Cardiac muscle cell (in vitro differentiated cells and primary cell): ENCODE data around the gene COL23A1. TPM values are rescaled to one million over a fixed set of nuclear protein-coding genes. Genes with fewer than 3 reads are reported as not detected.
A peak's percentile ranks its signal among the peaks of the same experiment; 100 is the strongest.

ENCODE experiments used
- DNase-seq, 2 donors: peaks; one replicate each; pipeline versions ENCODE4 v3.0.0 to v3.0.0-alpha.2; 2010 to 2017; ENCODE audit warnings: low read depth in 1 of 2, low spot score in 1 of 2
- H3K27ac ChIP-seq: fragments of 200-600 bp; sonication (generic); 2 replicates; pipeline ENCODE4 v1.5.1; 2016
- H3K27me3 ChIP-seq: fragments of 200-600 bp; sonication (generic); 2 replicates; pipeline ENCODE4 v1.6.0; 2016; ENCODE audit warnings: control low read depth
- H3K36me3 ChIP-seq: fragments of 200-600 bp; sonication (generic); 2 replicates; pipeline ENCODE4 v1.5.1; 2016; ENCODE audit warnings: control low read depth
- H3K4me1 ChIP-seq: fragments of 200-600 bp; sonication (generic); 2 replicates; pipeline ENCODE4 v1.8.1; 2017; ENCODE audit warnings: low read depth, mild to moderate bottlenecking, mixed run types
- H3K4me3 ChIP-seq: fragments of 200-600 bp; sonication (generic); 2 replicates; pipeline ENCODE4 v1.5.1; 2016; ENCODE audit warnings: mild to moderate bottlenecking
- H3K9me3 ChIP-seq: fragments of 200-600 bp; sonication (generic); 2 replicates; pipeline ENCODE4 v1.5.1; 2017; ENCODE audit warnings: low read depth, mild to moderate bottlenecking, control low read depth
- polyA plus RNA-seq: library from polyadenylated mRNA; unstranded; fragments of >200 nt; fragmentation: Nextera tagmentation; extraction: Ambion mirVana; gene quantifications from 2 replicates; pipeline ENCODE4 v1.2.1, GENCODE V29; 2016
- total RNA-seq: library from RNA; depleted of rRNA; stranded (reverse); fragments of >200 nt; gene quantifications from 2 replicates; pipeline ENCODE4 v1.2.3, GENCODE V29; 2016
- TF ChIP-seq, protein P1 (sequence below): IDR thresholded peaks from 2 replicates; pipeline ENCODE4 v1.5.1; 2012; ENCODE audit warnings: low read depth, mild to moderate bottlenecking, low read length

COL23A1 gene
- total and polyA plus RNA-seq, 2 experiments from 2014 or later = 28.9 to 43.0 TPM

DNA sequence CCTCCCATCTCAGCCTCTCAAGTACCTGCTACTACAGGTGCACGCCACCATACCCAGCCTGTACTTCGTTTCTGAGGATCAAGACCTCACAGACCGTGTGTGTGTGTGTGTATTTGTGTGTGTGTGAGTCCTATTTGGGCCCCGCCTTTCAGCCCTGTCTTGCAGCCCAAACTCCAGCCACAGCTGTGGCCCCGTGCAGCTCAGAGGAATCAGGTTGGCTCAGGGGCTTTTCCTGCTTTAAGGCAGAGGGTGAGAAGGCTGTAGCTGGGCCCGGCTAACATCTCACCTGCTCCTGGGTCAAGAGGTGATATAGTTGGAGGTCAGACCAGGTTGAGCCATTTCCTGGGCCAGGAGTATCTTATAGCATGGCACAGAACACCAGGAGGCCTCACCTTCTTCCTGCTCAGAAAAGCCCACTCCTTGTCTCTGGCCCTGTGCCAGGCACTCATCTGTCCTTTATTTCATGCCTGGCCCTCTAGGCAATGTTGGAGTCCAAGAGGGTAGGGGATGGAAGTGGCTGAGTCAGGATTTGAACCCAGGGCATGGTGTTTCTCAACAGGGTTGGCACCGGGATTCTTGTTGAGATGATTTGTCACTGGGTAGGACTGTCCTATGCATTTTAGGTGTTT, 356.0 kb downstream of the COL23A1 start:
- no peak for DNase-seq
- Histone ChIP-seq H3K27me3 (no peaks in the 10 kb centered on the region), H3K27ac (no peak overlapping the region), H3K9me3 (no peaks in the 10 kb centered on the region), H3K4me3 (no peak overlapping the region), H3K36me3 (no peaks in the 10 kb centered on the region), H3K4me1 (peaks cover 8% of the 10 kb centered on the region)
- TF ChIP-seq, protein P1, sequence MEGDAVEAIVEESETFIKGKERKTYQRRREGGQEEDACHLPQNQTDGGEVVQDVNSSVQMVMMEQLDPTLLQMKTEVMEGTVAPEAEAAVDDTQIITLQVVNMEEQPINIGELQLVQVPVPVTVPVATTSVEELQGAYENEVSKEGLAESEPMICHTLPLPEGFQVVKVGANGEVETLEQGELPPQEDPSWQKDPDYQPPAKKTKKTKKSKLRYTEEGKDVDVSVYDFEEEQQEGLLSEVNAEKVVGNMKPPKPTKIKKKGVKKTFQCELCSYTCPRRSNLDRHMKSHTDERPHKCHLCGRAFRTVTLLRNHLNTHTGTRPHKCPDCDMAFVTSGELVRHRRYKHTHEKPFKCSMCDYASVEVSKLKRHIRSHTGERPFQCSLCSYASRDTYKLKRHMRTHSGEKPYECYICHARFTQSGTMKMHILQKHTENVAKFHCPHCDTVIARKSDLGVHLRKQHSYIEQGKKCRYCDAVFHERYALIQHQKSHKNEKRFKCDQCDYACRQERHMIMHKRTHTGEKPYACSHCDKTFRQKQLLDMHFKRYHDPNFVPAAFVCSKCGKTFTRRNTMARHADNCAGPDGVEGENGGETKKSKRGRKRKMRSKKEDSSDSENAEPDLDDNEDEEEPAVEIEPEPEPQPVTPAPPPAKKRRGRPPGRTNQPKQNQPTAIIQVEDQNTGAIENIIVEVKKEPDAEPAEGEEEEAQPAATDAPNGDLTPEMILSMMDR = no peak

DNA sequence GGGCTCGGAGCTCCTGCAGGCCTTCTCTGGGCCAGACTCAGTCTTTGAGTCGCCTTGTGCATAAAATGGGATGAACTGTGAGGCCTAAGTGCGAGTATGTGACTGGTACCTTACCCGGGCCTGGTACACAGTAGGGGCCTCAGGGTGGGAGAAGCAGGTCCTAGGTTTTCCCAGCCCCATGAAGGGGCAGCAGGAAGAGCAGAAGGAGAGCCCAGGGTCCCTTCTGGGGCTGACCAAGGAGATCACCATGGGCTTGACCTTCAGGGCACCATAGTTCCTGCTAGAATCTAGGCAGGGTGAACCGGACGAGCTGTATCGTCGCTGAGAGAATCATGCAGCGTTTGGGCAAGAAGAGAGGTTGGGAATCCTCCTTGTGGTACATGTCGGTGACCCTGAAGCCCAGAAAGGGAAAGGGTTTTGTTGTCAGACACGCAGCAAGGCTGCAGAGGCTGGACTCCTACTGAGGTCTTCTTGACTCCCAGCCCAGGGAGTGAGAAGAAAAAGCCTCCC, 357.2 kb downstream of the COL23A1 start:
- peaks cover 8% of the 10 kb centered on the region for H3K4me1 ChIP-seq

DNA sequence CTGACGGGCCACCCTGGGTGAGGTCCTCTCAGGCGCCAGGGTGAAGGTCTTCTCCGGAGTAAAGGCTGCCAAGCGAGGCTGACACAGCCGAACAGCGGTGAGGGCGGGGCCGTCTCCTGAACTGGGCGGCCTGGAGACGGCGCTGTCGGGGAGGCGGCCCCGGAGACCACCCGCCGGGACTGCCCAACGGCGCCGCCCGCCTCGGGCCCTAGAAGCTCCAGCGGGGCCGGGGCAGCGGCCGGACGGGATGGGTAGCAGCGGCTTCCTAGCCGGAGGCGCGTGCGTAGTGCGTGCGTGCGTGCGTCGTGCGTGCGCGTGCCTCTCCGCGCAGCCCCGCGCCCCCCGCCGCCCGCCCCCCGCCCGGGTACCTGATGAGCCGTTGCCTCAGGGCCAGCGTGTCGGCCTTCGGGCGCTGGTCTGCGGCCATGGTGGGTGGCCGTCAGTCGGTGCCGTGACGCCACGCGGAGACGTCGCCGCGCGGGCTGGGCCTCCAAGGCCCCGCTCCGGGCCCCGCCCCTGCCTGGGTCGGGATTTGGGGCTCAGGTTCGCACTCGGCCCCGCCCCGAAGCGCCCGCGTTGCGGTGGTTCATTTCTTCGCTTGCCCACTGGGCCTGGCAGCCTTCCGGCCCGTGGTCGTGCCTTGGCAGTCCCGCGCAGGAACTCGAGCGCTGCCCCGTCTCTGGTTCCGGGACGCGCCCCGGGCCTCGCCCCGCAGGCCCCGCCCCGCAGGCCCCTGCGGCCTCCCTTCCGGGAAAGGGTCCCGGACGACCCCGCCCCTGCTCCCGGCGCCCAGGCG, 357.9 kb downstream of the COL23A1 start, which contains the start of gene PHYKPL:
PHYKPL (minus strand) TSS at position 679 of the 796 bp plus-strand sequence; CDS start at position 427, 252 bp downstream.
- H3K27ac ChIP-seq = peak within 1 kb of the TSS; percentile 87
- no peaks in the 10 kb centered on the region for H3K27me3 ChIP-seq
- TF ChIP-seq, protein P1 = peak; percentile 11
- H3K4me3 ChIP-seq = peak within 1 kb of the TSS; percentile 63
- no peaks in the 10 kb centered on the region for H3K36me3 ChIP-seq
- no peaks in the 10 kb centered on the region for H3K9me3 ChIP-seq
- DNase-seq = peak; percentile 82 to 85
- peaks cover 8% of the 10 kb centered on the region for H3K4me1 ChIP-seq

More for the DNA sequence above, 357.2 kb downstream of the COL23A1 start:
- TF ChIP-seq, protein P1 = no peak
- no peak for DNase-seq
- Histone ChIP-seq H3K27ac (peak overlapping the region; percentile 87), H3K36me3 (no peaks in the 10 kb centered on the region), H3K27me3 (no peaks in the 10 kb centered on the region), H3K4me3 (peak overlapping the region; percentile 63), H3K9me3 (no peaks in the 10 kb centered on the region)

DNA sequence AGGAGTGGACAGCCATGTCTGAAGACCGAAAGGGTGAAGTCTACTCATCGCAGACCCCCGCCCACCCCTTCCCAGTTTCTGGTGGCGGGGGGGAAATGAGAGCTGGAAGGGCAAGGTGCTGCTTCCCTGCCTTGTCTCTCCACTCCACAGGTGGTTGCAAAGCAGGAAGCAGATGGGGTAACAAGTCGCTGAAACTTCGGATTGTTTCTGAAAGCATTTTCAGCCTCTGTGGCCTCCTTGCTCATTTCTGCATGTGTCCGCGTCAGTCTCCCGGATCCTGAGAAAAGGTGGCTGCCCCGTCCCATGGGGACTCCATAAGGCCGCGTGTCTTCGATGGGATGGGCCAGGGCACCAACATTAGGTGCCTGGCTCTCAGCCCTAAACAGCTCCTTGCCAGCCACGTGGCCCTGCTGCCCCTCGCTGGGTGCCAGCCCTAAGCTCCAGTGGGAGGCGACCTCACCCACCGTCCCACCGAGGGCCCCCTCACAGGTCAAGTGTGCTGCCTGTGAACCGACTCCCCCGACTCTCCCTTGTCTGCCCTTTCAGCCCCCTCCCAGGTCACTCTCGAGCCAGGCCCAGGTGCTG, 358.6 kb downstream of the COL23A1 start:
- Histone ChIP-seq H3K27me3 (no peaks in the 10 kb centered on the region), H3K27ac (peak overlapping the region; percentile 87), H3K4me1 (peaks cover 8% of the 10 kb centered on the region), H3K36me3 (no peaks in the 10 kb centered on the region), H3K4me3 (peak overlapping the region; percentile 63), H3K9me3 (no peaks in the 10 kb centered on the region)
- DNase-seq = no peak
- TF ChIP-seq, protein P1 = no peak

DNA sequence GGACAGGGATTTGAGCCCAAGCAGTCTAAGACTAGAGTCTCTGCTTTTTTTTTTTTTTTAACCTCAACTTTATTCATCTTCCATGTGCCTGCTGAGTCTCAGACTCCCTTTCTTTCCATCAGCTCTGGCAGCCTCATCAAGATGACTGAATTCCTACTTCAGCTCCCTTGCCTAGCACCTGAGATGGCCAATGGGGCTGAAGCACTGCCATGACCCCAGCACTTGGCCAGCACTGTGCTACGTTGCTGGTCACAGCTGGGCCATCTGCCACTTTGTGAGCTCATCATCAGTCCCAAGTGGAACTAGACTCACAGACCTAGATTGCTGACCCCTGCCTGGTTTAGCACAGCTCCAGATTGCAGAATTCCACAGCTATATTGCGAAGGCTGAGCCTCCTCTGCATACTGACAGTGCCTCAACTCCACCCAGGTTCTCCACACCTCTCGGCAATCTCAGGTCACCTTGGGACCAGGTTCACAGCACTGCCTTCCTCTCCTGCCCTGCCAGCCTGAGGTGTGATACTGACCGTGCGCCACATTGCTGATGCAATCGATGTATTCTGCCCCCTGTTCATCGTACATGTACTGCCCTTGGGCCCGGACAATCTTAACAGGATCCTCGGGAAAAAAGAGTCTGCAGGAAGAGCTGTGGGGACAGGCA, 359.2 kb downstream of the COL23A1 start:
- no peaks in the 10 kb centered on the region for H3K9me3 ChIP-seq
- peaks cover 8% of the 10 kb centered on the region for H3K4me1 ChIP-seq
- TF ChIP-seq, protein P1 = no peak
- peak overlapping the region; percentile 63 for H3K4me3 ChIP-seq
- H3K27me3 ChIP-seq = no peaks in the 10 kb centered on the region
- no peaks in the 10 kb centered on the region for H3K36me3 ChIP-seq
- H3K27ac ChIP-seq = no peak overlapping the region
- peak in 1 of 2 donors; percentile 48 for DNase-seq
